Lung (tissue), 12 donors: ENCODE results near the gene ZRANB1. TPM values are rescaled to one million over a fixed set of nuclear protein-coding genes. Genes with fewer than 3 reads are reported as not detected.

ENCODE experiments used
- ATAC-seq: fragments of 200-7000 bp; cut with Tn5 transposase; one replicate; pipeline ENCODE4 v1.9.1; 2020; ENCODE audit warnings: moderate number of reproducible peaks; ENCODE audit not compliant: insufficient read depth, low FRiP score
- DNase-seq, 3 donors: peaks; one replicate each; pipeline ENCODE4 v3.0.0-alpha.2; 2013 to 2017
- H3K27ac ChIP-seq, 2 donors: one replicate each; pipeline ENCODE4 v1.5.1; 2013; ENCODE audit warnings: mild to moderate bottlenecking in 2 of 2, moderate library complexity in 2 of 2, control low read depth in 1 of 2, inconsistent platforms in 1 of 2, low read depth in 1 of 2, low read length in 1 of 2
- H3K27me3 ChIP-seq, 3 donors: one replicate each; pipeline ENCODE4 v1.5.1; 2013; ENCODE audit warnings: low read length in 2 of 3; ENCODE audit not compliant: control insufficient read depth in 3 of 3, insufficient read depth in 3 of 3
- H3K36me3 ChIP-seq, 4 donors: one replicate each; pipeline ENCODE4 v1.5.1; 2013; ENCODE audit warnings: low read length in 4 of 4, mild to moderate bottlenecking in 1 of 4, moderate library complexity in 1 of 4; ENCODE audit not compliant: control insufficient read depth in 4 of 4, insufficient read depth in 4 of 4
- H3K4me1 ChIP-seq, 5 donors: one replicate each; pipeline ENCODE4 v1.5.1; 2013; ENCODE audit warnings: low read length in 5 of 5, mild to moderate bottlenecking in 2 of 5, moderate library complexity in 1 of 5; ENCODE audit not compliant: control insufficient read depth in 5 of 5, insufficient read depth in 5 of 5
- H3K4me3 ChIP-seq: one replicate; pipeline ENCODE4 v1.5.1; 2013; ENCODE audit warnings: mild to moderate bottlenecking, control low read depth, moderate library complexity
- H3K9ac ChIP-seq, 2 donors: one replicate each; pipeline ENCODE4 v1.5.1; 2013; ENCODE audit warnings: low read length in 2 of 2, control low read depth in 1 of 2; ENCODE audit not compliant: insufficient read depth in 1 of 2
- H3K9me3 ChIP-seq, 4 donors: one replicate each; pipeline ENCODE4 v1.5.1; 2013; ENCODE audit warnings: low read length in 3 of 4, mild to moderate bottlenecking in 1 of 4, moderate library complexity in 1 of 4; ENCODE audit not compliant: control insufficient read depth in 4 of 4, insufficient read depth in 3 of 4
- WGBS, 2 donors: extraction: QIAGEN DNeasy Blood & Tissue Kit; methylation state at CpG; one replicate each; pipeline ENCODE4 v1.1.7; 2013; 5-methylcytosine and 5-hydroxymethylcytosine counted together
- polyA plus RNA-seq, 2 donors: library from polyadenylated mRNA; stranded (reverse); fragments of 200-250 nt; gene quantifications; one replicate each; pipeline ENCODE4 v1.2.1, GENCODE V29; 2013
- total RNA-seq, 2 donors: library from RNA; depleted of rRNA in 1 of 2; stranded (reverse); fragments of >200 nt in 1 of 2; gene quantifications; one replicate each; pipeline ENCODE4 v1.2.1, GENCODE V29; 2014 to 2021
- TF ChIP-seq, protein P1 (sequence below): IDR thresholded peaks from 2 replicates; pipeline ENCODE4 v1.5.1; 2012; ENCODE audit warnings: mild to moderate bottlenecking; ENCODE audit errors: control extremely low read depth, extremely low read depth
- donor health status: control.
- donor health status: control.
- donor health status: Bipolar disorder and iron deficiency.
- donor health status: healthy.
- donor health status: DM: yes; HTN: yes; CAD: no.

The ZRANB1 gene
- total and polyA plus RNA-seq, 4 donors: 6.3 to 45.5 (median 10.8) TPM

DNA sequence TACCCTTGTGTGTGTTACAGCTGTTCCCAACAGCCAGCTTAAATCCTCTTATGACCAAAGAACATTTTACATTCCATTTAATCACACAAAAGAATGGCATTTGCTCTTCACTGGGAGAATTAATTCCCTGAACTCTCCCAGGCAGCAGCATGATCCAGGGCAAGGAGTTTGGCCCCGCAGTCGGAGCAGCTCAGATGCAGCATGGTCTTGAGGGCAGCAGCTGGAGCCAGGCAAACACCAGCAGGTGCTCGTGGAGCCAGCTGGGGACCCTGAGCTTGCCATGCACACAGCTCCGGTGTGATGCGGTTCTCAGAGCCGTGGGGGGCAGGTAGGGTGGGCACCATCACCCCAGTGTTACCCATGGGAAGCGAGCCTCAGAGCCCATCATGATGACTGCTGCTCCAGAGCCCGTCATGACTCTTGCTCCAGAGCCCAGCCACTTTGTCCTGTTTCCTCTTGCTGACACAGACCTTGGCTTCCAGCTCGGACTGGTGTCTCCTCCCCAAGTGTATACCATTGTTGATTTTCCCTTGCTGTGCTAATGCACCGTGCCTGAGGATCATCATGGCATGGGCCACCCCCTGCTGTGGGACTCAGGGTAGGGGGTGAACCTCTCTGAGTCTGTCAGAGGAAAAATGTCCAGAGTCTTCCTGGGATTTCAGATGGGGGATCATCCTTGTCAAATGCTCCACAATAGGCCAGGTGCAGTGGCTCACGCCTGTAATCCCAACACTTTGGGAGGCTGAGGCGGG lies 75.8 kb downstream of the ZRANB1 start:
- TF ChIP-seq, protein P1, sequence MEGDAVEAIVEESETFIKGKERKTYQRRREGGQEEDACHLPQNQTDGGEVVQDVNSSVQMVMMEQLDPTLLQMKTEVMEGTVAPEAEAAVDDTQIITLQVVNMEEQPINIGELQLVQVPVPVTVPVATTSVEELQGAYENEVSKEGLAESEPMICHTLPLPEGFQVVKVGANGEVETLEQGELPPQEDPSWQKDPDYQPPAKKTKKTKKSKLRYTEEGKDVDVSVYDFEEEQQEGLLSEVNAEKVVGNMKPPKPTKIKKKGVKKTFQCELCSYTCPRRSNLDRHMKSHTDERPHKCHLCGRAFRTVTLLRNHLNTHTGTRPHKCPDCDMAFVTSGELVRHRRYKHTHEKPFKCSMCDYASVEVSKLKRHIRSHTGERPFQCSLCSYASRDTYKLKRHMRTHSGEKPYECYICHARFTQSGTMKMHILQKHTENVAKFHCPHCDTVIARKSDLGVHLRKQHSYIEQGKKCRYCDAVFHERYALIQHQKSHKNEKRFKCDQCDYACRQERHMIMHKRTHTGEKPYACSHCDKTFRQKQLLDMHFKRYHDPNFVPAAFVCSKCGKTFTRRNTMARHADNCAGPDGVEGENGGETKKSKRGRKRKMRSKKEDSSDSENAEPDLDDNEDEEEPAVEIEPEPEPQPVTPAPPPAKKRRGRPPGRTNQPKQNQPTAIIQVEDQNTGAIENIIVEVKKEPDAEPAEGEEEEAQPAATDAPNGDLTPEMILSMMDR: no peak
- Histone ChIP-seq H3K27me3 (no peaks in the 10 kb centered on the region), H3K4me1 (peaks cover 15 to 43% (median 33%) of the 10 kb centered on the region in 5 donors), H3K9ac (no peak overlapping the region), H3K9me3 (peaks cover 0 to 4% (median 0%) of the 10 kb centered on the region in 4 donors), H3K27ac (no peak overlapping the region), H3K4me3 (no peak overlapping the region), H3K36me3 (peaks cover 0 to 14% (median 7%) of the 10 kb centered on the region in 4 donors)
- ATAC-seq: no peak
- DNase-seq: no peak
- WGBS, 2 donors: 90 to 91% methylated on average over 12 of the region's 12 CpGs

DNA sequence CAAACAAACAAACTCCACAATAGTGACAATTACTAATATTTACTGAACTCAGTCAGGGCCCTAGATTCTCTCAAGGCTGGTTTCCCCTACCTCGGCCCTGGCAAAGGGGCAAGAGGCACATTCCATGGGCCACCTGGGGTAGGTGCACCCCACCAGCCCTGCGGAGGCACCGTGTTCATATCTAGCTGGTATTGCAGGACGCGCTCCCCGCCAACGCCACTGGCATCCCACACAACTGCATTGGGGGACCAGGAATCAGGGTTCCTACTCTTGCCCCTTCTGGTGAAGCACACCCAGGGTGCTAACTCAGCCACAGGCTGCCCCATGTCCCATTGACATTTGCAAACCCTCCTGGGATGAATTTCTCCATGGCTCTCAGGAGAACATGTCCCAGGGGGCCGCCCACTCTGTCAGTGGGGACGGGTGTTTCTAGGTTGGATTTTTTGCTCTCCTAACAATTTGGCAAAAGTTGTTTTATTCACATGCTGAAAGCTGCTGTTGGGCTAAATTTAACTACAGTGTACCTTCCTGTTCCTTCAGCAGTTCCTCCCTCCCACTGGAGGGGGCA lies 76.7 kb downstream of the ZRANB1 start:
- 80 to 88% methylated on average over 9 of the region's 9 CpGs for WGBS, 2 donors
- H3K36me3 ChIP-seq: peaks cover 0 to 14% (median 6%) of the 10 kb centered on the region in 4 donors
- TF ChIP-seq, protein P1: no peak
- ATAC-seq (no peak), DNase-seq (no peak)
- no peaks in the 10 kb centered on the region for H3K27me3 ChIP-seq
- H3K4me1 ChIP-seq: peaks cover 18 to 41% (median 34%) of the 10 kb centered on the region in 5 donors
- H3K4me3 ChIP-seq: no peak overlapping the region
- H3K9ac ChIP-seq: no peak overlapping the region
- H3K27ac ChIP-seq: no peak overlapping the region
- peaks cover 0 to 4% (median 0%) of the 10 kb centered on the region in 4 donors for H3K9me3 ChIP-seq

DNA sequence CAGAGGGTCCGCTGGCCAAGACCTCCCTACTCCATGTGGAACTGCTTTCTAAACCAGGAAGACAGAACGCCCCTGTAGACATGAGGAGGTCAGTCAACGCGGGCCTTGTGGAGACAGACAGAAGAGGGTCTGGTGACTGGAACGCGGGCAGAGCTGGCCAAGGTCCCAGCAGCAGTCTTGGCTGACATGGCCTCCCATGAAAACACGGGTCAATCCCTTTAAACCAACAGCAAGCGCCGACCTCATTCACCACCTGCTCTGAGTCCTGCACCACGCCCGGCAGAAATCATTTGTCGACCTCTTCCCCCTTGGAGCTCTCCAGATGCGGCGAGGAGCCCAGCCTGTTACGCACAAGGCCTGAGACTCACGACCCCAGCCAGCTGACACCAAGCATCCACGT lies 78.5 kb downstream of the ZRANB1 start:
- Histone ChIP-seq H3K9ac (no peak overlapping the region), H3K4me1 (peaks cover 25 to 45% (median 31%) of the 10 kb centered on the region in 5 donors), H3K4me3 (no peak overlapping the region), H3K27me3 (no peaks in the 10 kb centered on the region), H3K9me3 (peaks cover 0 to 4% (median 0%) of the 10 kb centered on the region in 4 donors), H3K27ac (no peak overlapping the region), H3K36me3 (peaks cover 0 to 14% (median 5%) of the 10 kb centered on the region in 4 donors)
- TF ChIP-seq, protein P1: no peak
- WGBS, 2 donors: 94 to 95% methylated on average over 17 of the region's 17 CpGs
- no peak for DNase-seq
- no peak for ATAC-seq
